Upper lobe of right lung (tissue), 1 donor: ENCODE data around the gene MYL11. TPM values are rescaled to one million over a fixed set of nuclear protein-coding genes. Genes with fewer than 3 reads are reported as not detected.
A peak's percentile ranks its signal among the peaks of the same experiment; 100 is the strongest.

Experiments
- ATAC-seq: fragments of 200-7000 bp; cut with Tn5 transposase; one replicate; pipeline ENCODE4 v1.9.1; 2020; ENCODE audit warnings: mild to moderate bottlenecking, moderate library complexity
- DNase-seq: peaks from one replicate; pipeline ENCODE4 v3.0.0-alpha.2; 2020
- H3K27ac ChIP-seq: fragments of 200-600 bp; one replicate; pipeline ENCODE4 v1.8.0; 2022
- H3K27me3 ChIP-seq: fragments of 200-600 bp; one replicate; pipeline ENCODE4 v1.8.0; 2022; ENCODE audit warnings: mild to moderate bottlenecking
- H3K36me3 ChIP-seq: fragments of 200-600 bp; one replicate; pipeline ENCODE4 v1.8.0; 2022
- H3K4me1 ChIP-seq: fragments of 200-600 bp; one replicate; pipeline ENCODE4 v1.8.0; 2022
- H3K4me3 ChIP-seq: fragments of 200-600 bp; one replicate; pipeline ENCODE4 v1.8.0; 2022; ENCODE audit warnings: mild to moderate bottlenecking
- H3K9me3 ChIP-seq: fragments of 200-600 bp; one replicate; pipeline ENCODE4 v1.8.0; 2022
- CTCF ChIP-seq: fragments of 200-600 bp; IDR thresholded peaks from one replicate; pipeline ENCODE4 v1.8.0; 2022; ENCODE audit warnings: antibody characterized with exemption
- intact Hi-C: fragments of 100-400 bp; cut with DNase I; formaldehyde crosslinking; loops from one replicate; pipeline ENCODE4 v1.11.0; 2022
- total RNA-seq: library from RNA; stranded (reverse); fragmentation: NEBNext Ultra II Directional; extraction: Animal tissue kit (Norgen Biotek cat#: 25700); gene quantifications from one replicate; pipeline ENCODE4 v1.2.1, GENCODE V29; 2021
- donor health status: DM: no; HTN: yes; CAD: no; lungs with severe emphysema.

The MYL11 gene
- total RNA-seq, 1 donor from 2014 or later = not detected

GRCh38 chr16:30369091-30369937, 5.3 kb upstream of the MYL11 start:
- ATAC-seq = no peak
- Histone ChIP-seq H3K36me3 (peaks cover 14% of the 10 kb centered on the region), H3K27me3 (no peaks in the 10 kb centered on the region), H3K4me3 (peak overlapping the region; percentile 67), H3K27ac (peak overlapping the region; percentile 71), H3K9me3 (no peaks in the 10 kb centered on the region), H3K4me1 (peaks cover 29% of the 10 kb centered on the region)
- intact Hi-C loops = no loop called here
- no peak for DNase-seq
- no peak for TF ChIP-seq CTCF

GRCh38 chr16:30369938-30370455, 4.6 kb upstream of the MYL11 start:
- Histone ChIP-seq H3K4me3 (peak overlapping the region; percentile 67), H3K4me1 (peaks cover 29% of the 10 kb centered on the region), H3K9me3 (no peaks in the 10 kb centered on the region), H3K27ac (peak overlapping the region; percentile 71), H3K36me3 (peaks cover 8% of the 10 kb centered on the region), H3K27me3 (no peaks in the 10 kb centered on the region)
- intact Hi-C loops = no loop called here
- TF ChIP-seq CTCF = no peak
- ATAC-seq (no peak), DNase-seq (no peak)

- H3K4me1 ChIP-seq = peaks cover 29% of the 10 kb centered on the region
- ATAC-seq = peak; percentile 92
Observed at GRCh38 chr16:30370456-30371247, 4.0 kb upstream of the MYL11 start, which contains the start of gene TBC1D10B. TBC1D10B (minus strand) TSS chr16:30370494; CDS start chr16:30370183, 311 bp downstream.

GRCh38 chr16:30371248-30371816, 3.3 kb upstream of the MYL11 start:
- no peak for ATAC-seq
- Histone ChIP-seq H3K27ac (peak overlapping the region; percentile 87), H3K27me3 (no peaks in the 10 kb centered on the region), H3K4me1 (peaks cover 24% of the 10 kb centered on the region), H3K9me3 (no peaks in the 10 kb centered on the region), H3K36me3 (no peaks in the 10 kb centered on the region), H3K4me3 (peak overlapping the region; percentile 56)
- intact Hi-C loops = no loop called here
- TF ChIP-seq CTCF = no peak
- no peak for DNase-seq

More at GRCh38 chr16:30370456-30371247, 4.0 kb upstream of the MYL11 start, which contains the start of gene TBC1D10B:
- H3K27me3 ChIP-seq = no peaks in the 10 kb centered on the region
- peaks cover under 1% of the 10 kb centered on the region for H3K36me3 ChIP-seq
- peak within 1 kb of the TSS; percentile 87 for H3K27ac ChIP-seq
- peak; percentile 98 for DNase-seq
- no peaks in the 10 kb centered on the region for H3K9me3 ChIP-seq
- H3K4me3 ChIP-seq = peak within 1 kb of the TSS; percentile 67
- intact Hi-C loops = no loop called here
- TF ChIP-seq CTCF = peak; percentile 39

- intact Hi-C loops = no loop called here
- H3K4me1 ChIP-seq = peaks cover 23% of the 10 kb centered on the region
- no peaks in the 10 kb centered on the region for H3K9me3 ChIP-seq
- no peak overlapping the region for H3K27ac ChIP-seq
- H3K36me3 ChIP-seq = no peaks in the 10 kb centered on the region
- no peak overlapping the region for H3K4me3 ChIP-seq
- no peaks in the 10 kb centered on the region for H3K27me3 ChIP-seq
- ATAC-seq (no peak), DNase-seq (no peak)
- no peak for TF ChIP-seq CTCF
Observed at GRCh38 chr16:30372038-30372712, 2.4 kb upstream of the MYL11 start.
